AG04450 (cell line): ENCODE results near the gene VTI1B. TPM values are rescaled to one million over a fixed set of nuclear protein-coding genes. Genes with fewer than 3 reads are reported as not detected.

Source experiments
- CTCF ChIA-PET: fragments of 300-600, 350-600 bp; formaldehyde crosslinking; extraction: SDS; loops from one replicate; lab custom pipeline; 2022; ENCODE audit warnings: antibody characterized with exemption, inconsistent platforms; lab: Charles Lee
- POLR2A ChIA-PET: fragments of 350-600 bp; formaldehyde crosslinking; extraction: SDS; loops from one replicate; lab custom pipeline; 2021; ENCODE audit warnings: antibody characterized with exemption, inconsistent platforms; lab: Yijun Ruan, JAX
- DNase-seq: peaks from one replicate; pipeline ENCODE4 v3.0.0-alpha.2; 2011; ENCODE audit warnings: low read depth, low spot score
- H3K27ac ChIP-seq: one replicate; pipeline ENCODE4 v1.5.1; 2012; ENCODE audit warnings: low read depth, low read length, control low read depth
- H3K27me3 ChIP-seq: one replicate; pipeline ENCODE4 v1.6.0; 2012; ENCODE audit warnings: low read length; ENCODE audit not compliant: control insufficient read depth, insufficient read depth
- H3K4me3 ChIP-seq: 2 replicates; pipeline ENCODE4 v1.5.1; 2011; ENCODE audit warnings: mild to moderate bottlenecking, low read depth, low read length, control low read depth
- H3K9me3 ChIP-seq: 2 replicates; pipeline ENCODE4 v1.5.1; 2012; ENCODE audit warnings: low read length; ENCODE audit not compliant: control insufficient read depth, insufficient read depth
- polyA plus RNA-seq: library from polyadenylated mRNA; depleted of rRNA; stranded (reverse); fragments of >200 nt; gene quantifications from 2 replicates; pipeline ENCODE4 v1.2.3, GENCODE V29; 2011
- TF ChIP-seq, protein P1 (sequence below): IDR thresholded peaks from 2 replicates; pipeline ENCODE4 v1.5.1; 2011; ENCODE audit warnings: low read depth, low read length, control low read depth, inconsistent platforms

VTI1B gene
- polyA plus RNA-seq, 1 experiment, result 127 TPM

DNA sequence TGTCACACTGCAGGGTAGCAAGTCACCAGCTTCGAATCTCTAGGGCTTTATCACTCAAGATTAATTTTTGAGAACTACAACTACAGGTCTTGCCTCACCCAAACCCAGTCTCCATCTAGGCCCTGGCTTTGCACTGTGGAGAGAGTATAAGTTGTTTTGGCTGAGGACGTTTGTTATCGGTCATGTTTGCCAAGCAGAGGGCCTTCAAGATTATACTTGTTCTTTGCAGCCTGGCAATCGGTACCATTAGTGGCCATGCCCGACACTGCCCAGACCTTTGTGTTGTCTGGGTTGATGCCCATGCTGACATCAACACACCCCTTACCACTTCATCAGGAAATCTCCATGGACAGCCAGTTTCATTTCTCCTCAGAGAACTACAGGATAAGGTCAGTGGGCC is 29.0 kb downstream of the VTI1B start:
- H3K9me3 ChIP-seq, result no peaks in the 10 kb centered on the region
- no peaks in the 10 kb centered on the region for H3K27me3 ChIP-seq
- POLR2A ChIA-PET, result no interaction called here
- TF ChIP-seq, protein P1, sequence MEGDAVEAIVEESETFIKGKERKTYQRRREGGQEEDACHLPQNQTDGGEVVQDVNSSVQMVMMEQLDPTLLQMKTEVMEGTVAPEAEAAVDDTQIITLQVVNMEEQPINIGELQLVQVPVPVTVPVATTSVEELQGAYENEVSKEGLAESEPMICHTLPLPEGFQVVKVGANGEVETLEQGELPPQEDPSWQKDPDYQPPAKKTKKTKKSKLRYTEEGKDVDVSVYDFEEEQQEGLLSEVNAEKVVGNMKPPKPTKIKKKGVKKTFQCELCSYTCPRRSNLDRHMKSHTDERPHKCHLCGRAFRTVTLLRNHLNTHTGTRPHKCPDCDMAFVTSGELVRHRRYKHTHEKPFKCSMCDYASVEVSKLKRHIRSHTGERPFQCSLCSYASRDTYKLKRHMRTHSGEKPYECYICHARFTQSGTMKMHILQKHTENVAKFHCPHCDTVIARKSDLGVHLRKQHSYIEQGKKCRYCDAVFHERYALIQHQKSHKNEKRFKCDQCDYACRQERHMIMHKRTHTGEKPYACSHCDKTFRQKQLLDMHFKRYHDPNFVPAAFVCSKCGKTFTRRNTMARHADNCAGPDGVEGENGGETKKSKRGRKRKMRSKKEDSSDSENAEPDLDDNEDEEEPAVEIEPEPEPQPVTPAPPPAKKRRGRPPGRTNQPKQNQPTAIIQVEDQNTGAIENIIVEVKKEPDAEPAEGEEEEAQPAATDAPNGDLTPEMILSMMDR, result no peak
- DNase-seq, result no peak
- H3K27ac ChIP-seq, result no peak overlapping the region
- H3K4me3 ChIP-seq, result no peak overlapping the region
- CTCF ChIA-PET, result interaction anchor here (2.0 kb wide), 1 partner anchor 61 kb away, joined by 6 read pairs; no protein-coding TSS in a partner anchor

DNA sequence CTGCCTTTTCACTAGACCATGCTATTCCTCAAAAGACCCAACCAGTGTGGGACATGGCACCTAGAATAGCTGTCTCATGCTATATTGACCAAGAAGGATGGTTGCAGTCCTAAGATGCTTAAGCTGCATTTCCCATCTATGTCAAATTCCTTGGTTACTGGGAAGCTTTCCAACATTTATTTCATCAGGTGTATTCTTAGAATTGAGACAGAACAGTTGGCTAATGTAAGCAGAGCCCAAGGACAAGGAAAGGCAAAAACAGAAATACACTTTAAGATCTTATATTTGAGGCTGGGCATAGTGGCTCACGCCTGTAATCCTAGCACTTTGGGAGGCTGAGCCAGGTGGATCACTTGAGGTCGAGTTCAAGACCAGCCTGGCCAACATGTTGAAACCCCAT is 30.0 kb downstream of the VTI1B start:
- CTCF ChIA-PET, result interaction anchor here (0.6 to 2.0 kb wide), 6 partner anchors 24 to 285 kb away, joined by 3 to 6 read pairs (median 4); partner anchors contain the start of genes ATP6V1D and PIGH
- H3K4me3 ChIP-seq, result no peak overlapping the region
- TF ChIP-seq, protein P1, result no peak
- no peak overlapping the region for H3K27ac ChIP-seq
- H3K9me3 ChIP-seq, result no peaks in the 10 kb centered on the region
- no peaks in the 10 kb centered on the region for H3K27me3 ChIP-seq
- DNase-seq, result no peak
- POLR2A ChIA-PET, result no interaction called here

DNA sequence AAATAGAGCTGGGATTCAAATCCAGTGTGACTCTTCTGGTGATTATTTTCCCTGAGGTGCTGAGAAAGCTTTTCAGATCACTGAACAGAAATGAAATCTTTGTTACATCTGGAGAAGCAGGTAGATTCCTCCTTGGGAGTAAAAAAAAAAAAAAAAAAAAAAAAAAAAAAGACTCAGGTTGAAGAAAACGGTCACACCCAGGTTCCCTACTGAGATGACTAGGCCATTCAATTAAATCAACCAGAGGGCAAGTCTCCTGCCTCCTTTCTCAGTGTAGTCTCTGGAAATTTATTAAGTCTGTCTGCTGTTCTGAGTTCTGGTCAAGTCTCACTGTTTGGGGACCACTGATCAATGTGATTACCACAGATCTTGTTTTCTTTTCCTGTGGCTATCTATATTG is 30.7 kb downstream of the VTI1B start:
- DNase-seq, result no peak
- TF ChIP-seq, protein P1, result no peak
- no peak overlapping the region for H3K27ac ChIP-seq
- POLR2A ChIA-PET, result interaction anchor here (0.5 kb wide), 1 partner anchor 115 kb away, joined by 4 read pairs; no protein-coding TSS in a partner anchor
- H3K4me3 ChIP-seq, result no peak overlapping the region
- no peaks in the 10 kb centered on the region for H3K27me3 ChIP-seq
- no peaks in the 10 kb centered on the region for H3K9me3 ChIP-seq
- CTCF ChIA-PET, result interaction anchor here (1.0 to 2.0 kb wide), 5 partner anchors 23 to 61 kb away, joined by 3 to 6 read pairs (median 5); partner anchors contain the start of gene PIGH

DNA sequence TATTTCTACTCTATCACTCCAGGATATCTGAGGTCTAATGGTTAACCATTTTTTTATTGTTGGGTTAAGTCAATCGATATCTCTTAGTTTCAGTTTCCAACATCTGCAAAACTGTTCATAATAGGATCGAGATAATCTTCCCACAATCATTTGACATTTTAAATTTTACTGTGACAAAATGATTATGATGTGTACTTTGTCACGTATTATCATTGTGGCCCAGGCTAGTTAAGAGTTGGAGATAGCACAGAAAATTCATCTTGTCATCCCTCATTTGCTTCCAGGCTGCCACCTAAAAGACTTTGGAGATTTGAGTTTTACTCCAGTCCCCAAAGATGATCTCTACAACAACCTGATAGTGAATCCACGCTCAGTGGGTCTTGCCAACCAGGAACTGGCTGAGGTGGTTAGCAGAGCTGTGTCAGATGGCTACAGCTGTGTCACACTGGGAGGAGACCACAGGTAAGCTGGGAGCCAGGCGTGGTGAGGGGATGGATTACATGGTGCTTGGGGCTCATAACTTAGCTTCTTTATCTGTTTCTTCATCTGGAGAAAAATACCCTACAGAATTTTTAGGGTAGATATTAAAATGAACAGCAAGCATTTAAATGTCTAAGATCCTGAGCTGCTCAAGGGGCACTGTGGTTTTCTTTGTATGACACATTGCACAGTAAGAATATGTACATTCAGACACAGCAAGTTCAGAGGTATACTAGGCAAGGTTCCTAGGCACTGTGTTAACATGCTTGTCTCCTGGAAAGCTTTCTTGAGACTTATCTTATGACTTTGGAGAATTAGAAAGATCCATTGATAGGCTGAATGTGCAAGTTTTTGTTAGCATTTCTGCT is 32.3 kb downstream of the VTI1B start:
- H3K27ac ChIP-seq, result no peak overlapping the region
- no peaks in the 10 kb centered on the region for H3K27me3 ChIP-seq
- ChIA-PET CTCF (interaction anchor here (1.7 kb wide), 1 partner anchor 24 kb away, joined by 6 read pairs; no protein-coding TSS in a partner anchor), POLR2A (no interaction called here)
- TF ChIP-seq, protein P1, result no peak
- H3K9me3 ChIP-seq, result no peaks in the 10 kb centered on the region
- DNase-seq, result no peak
- H3K4me3 ChIP-seq, result no peak overlapping the region

DNA sequence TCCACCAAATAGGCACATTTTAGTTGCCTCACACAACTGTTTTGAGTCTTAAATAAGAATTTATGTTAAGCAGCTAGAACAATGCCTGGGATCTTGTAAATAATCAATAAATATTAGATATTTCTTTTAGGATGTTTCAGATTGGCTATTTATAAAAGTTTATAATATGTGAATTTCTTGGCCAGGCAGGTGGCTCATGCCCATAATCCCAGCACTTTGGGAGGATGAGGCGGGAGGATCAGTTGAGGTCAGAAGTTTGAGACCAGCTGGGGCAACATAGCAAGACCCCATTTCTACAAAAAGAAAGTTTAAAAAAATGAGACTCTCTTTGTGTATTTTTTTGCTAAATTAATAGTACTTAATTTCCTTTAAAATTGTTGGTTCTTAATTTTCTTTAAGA is 33.0 kb downstream of the VTI1B start:
- Histone ChIP-seq H3K9me3 (no peaks in the 10 kb centered on the region), H3K27me3 (no peaks in the 10 kb centered on the region), H3K27ac (no peak overlapping the region), H3K4me3 (no peak overlapping the region)
- TF ChIP-seq, protein P1, result no peak
- DNase-seq, result no peak
- POLR2A ChIA-PET, result no interaction called here
- CTCF ChIA-PET, result interaction anchor here (1.7 kb wide), 1 partner anchor 23 kb away, joined by 6 read pairs; no protein-coding TSS in a partner anchor
